NAMALWA (cell line): ENCODE measurements around the gene SCN9A.
"Not testable (repeated sequence)": the region's sequence is repeated elsewhere in the genome, so short reads cannot be mapped to it uniquely, and the experiment has no call there.

ENCODE experiments used
- DNase-seq: peaks from one replicate; pipeline ENCODE4 v3.0.0-alpha.2; 2015; ENCODE audit warnings: low spot score

Gene SCN9A

DNA sequence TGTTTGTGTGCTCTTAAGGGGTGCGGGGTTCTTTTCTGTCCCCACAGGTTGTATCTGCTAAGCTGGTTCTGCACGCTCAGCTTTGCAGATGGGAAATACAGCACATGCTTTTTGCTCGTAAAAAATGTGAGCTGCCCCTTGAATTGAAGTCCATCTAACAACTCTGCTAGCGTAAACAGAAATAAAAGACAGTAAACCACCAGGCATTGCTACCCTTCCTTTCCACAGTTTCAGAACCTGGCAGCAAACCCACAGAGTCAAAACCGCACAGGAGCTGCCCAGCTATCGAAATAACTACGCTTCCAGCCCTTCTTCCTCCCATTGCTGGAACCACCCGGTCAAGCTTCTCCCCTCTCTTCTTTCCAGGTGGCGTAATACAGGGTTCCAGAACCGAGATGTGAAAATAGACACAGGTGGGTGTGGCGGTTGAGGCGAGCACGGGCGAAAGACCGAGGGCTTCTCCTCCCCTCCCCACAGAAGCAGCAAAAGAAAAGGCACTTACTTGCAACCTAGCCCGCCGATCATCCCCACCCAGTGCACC, 479 bp downstream of the SCN9A start:
- no peak for DNase-seq

GRCh38 chr2:166373951-166374350, 1.8 kb downstream of the SCN9A start:
- DNase-seq, result peak; percentile 7

DNA sequence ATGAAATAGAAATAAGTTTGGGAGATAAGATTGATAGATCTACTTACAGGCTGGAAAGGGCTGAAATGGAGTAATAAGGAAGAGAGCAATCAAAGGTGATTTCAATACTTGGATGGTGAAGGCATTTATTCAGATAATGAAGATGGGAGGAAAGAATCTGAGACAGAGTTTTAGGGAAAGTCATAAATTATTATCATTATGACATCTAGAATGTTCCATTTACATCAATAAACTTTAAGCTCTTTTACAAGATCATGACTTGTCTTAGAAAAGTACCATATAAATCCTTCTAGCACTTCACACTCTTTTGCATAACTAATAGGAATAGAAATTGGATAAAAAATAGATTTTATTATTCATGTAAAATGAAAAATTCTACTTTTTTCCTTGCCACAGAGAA, 2.2 kb downstream of the SCN9A start:
- DNase-seq, result no peak

GRCh38 chr2:166373105-166373504, 2.6 kb downstream of the SCN9A start:
- no peak for DNase-seq

DNA sequence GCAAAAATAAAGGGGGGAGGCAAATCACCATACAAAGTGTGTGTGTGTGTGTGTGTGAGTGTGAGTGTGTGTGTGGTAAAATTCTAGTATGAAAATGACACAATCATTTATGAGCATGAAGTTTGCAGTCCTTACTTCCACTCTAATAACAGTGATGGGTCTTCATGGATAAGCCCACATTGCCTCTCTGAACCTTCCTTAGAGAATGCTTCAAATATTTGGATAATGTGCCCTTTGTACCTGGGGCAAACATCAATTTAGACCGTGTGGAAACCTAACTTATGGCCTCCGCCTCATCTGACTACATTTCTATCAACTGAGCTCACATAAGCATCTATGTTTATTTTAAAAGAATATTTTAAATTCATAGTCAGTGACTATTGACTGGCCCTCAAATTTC, 3.7 kb downstream of the SCN9A start:
- DNase-seq, result no peak

DNA sequence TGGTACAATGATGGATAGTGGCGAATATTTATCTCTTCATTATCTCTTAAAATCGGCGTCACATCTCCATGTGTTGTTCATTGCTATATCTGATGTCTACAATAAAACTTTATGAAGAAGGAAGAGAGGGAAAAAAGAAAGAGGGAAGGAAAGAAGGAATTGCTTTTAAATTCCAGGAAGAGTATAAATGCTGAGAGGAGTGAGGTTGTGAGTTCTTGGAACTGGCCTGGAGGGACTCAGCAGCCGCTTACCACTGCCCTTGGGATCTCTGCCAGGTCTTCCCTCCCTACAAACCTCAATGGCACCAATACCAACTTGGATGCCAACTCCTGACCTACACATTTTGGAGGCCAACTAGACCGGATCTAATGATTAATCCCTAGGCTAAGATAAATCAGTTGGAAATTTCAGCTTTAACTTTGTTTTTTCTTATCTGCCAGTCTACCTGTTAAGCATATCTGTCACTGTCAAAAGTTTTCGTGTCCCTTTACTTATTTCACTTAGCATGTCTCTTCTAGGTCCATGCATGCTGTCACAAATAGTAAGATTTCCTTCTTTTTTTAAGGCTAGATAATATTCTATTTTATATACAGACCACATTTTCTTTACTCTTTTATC, 9.8 kb downstream of the SCN9A start:
- no peak for DNase-seq

- no peak for DNase-seq
Observed at GRCh38 chr2:166365239-166365638, 10.5 kb downstream of the SCN9A start.

GRCh38 chr2:166364476-166365161, 11.1 kb downstream of the SCN9A start:
- no peak for DNase-seq

GRCh38 chr2:166361351-166362153, 14.2 kb downstream of the SCN9A start:
- DNase-seq, result peak; percentile 42

- DNase-seq, result no peak
Observed at GRCh38 chr2:166360906-166361305, 14.8 kb downstream of the SCN9A start.

DNA sequence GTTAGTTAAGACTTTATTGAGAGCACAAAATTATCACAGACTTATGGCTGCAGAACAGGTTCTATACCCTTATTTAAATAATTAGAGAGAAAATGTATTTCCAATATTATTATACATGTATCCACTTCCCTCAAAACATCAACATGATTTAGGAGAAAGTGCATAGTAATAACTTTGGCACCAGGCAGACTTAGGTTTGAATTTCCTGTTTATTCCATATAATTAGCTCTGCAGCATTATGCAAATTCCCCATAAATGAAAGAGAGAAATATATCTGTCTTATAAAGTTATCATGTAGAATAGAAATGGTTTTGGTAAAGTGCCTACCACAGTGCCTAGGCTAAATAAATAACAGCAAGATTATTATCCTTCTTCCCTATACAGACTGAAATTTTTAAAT, 15.3 kb downstream of the SCN9A start:
- no peak for DNase-seq

DNA sequence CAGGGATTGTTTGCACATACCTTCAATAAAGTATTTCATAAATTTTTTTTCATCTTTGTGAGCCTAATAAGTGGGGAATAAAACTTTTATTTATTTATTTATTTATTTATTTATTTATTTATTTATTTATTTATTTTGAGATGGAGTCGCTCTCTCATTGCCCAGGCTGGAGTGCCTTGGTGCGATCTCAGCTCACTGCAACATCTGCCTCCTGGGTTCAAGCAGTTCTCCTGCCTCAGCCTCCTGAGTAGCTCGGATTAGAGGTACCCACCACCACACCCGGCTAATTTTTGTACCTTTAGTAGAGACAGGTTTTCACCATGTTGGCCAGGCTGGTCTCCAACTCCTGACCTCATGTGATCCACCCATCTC, 17.8 kb downstream of the SCN9A start:
- DNase-seq, result not testable (repeated sequence)

GRCh38 chr2:166357068-166357949, 18.4 kb downstream of the SCN9A start:
- DNase-seq, result no peak

DNA sequence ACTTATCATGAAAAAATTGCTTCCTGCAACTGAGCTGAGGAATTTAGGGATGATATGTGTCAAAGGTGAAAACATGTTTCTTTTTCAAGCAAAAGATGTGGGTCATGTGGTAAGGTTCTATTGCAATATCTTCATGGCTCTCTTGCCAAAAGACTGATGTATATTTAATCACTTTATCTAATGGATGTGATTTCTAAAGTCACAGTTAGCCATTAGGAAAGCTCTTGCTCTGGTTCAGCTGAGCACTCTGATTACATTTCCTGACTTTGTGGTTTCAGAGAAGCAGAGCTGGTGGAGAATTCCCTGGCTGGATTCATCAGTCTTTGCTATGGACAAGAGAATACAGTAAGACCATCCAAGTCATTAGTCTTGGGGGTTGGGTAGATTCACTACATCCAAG, 24.4 kb downstream of the SCN9A start:
- DNase-seq, result no peak

DNA sequence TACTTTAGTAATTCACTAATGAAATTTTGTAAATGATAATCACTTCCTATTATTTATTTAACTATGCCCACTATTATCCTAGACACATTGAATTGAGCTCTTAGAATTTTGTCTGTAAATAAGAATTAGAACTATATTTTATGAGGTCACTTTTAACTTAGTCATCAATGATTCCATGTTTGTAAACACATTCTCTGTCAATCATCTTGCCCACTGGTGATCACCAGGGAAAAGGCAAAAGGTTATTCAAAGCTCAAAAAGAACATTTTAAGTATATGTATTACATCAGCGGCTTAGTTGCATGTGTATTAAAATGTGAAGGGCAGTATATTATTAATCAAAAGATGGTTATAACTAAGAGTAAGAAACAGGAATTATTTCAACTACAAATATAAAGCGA, 25.2 kb downstream of the SCN9A start:
- no peak for DNase-seq

DNA sequence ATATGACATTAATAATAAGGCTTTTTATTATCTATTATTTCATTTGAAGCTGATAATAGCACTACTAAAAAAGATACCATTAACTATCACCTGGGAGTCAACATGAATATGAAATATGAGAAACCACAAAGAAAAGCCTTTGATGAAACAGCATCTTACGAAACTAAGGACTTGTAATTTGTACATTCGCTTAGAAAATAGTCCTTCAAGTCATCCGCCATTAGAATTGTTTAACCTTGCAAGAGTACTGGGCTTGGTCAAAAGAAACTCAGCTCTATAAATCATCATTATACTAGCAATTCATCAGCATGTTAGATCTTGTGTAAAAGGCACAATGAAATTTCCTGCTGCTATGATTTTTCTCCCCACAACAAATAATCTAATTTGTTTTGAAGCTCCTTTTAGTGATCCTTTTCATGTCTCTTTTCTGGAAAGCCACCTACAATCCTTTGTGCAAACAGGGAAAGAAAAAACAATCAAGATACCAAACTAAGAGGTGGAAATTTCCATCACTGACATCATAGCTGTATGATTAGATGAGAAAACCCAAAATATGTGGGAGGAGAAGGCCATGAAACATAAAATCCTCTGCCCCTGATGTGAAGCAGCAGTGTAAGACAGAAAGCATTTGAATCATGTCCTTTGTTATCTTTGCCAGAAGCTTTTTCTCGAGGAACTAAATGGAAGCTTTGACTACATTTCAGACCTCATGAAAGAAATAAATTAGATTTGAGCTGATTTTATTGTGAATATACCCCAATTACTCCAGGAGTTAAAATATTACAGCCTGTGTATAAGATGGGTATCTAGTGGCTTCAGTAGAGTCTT, 31.2 kb downstream of the SCN9A start:
- no peak for DNase-seq

GRCh38 chr2:166343467-166343866, 32.3 kb downstream of the SCN9A start:
- no peak for DNase-seq

DNA sequence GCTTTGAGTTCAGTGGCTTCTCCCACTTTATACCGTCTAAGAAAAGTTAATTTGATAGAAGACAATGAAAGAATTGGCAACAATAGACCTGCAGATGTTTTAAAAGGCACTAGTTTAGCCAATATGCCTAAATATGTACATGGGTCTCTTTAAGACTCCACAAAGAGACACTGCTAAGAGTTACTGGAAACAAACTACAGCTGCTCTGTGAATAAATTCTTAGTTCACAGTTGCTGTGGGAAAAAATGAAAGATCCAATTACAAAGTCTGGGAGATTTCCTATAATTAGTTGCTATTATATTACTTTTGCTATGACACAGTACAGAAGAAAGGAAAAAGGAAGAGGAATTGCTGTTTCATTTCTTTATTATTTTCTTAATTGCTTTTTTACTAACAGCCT, 34.3 kb downstream of the SCN9A start:
- DNase-seq, result no peak

- DNase-seq, result no peak
Observed at GRCh38 chr2:166338831-166339339, 36.9 kb downstream of the SCN9A start.

DNA sequence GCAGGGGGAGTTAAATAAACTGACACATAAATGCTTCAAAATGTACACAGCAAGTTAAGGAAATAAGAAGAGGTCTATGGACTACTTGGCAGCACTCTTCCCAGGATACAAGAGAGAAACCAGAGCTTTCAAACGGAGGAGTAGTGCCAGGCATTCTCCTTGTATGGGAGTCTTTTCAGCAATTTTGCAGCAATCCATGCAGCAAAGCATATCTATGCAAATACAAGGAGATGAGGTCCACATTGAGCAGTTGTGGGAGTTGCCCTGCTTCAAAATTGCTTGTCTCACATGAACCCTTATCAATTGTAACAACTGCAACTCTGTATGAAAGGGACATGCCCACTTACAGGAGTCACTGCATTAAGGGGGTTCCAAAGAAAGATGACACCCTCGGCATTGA, 37.8 kb downstream of the SCN9A start:
- DNase-seq, result no peak

GRCh38 chr2:166335284-166335683, 40.5 kb downstream of the SCN9A start:
- no peak for DNase-seq
